Stimulated activated CD8-positive, alpha-beta memory T cell treated with anti-CD3 and anti-CD28 coated beads, Interleukin-15, amount 100 ng/mL, for 1 hour (primary cell): ENCODE data around the gene APAF1.

Experiments used
- DNase-seq: peaks from one replicate; pipeline ENCODE4 v3.0.0-alpha.2; 2020; ENCODE audit warnings: low read depth

The APAF1 gene

DNA sequence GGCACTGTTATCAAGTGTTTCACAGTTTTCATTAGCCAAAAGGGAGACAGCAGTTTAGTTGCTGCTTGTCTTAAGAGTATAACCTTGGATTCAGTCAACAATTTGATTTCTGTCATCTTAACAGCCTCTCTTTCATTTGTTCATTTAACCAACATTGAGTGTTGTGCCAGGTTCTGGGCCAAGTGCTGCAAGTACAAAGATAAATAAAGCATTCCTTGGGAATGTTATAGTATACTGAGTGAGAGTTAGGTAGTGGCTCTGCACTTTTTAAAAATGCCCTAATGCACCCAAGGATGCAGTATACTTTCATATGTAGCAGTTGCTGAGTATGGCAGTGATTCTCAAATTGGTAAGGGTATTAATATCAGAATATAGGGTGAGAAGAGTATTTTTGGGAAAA, 15.4 kb downstream of the APAF1 start:
- DNase-seq, result no peak

DNA sequence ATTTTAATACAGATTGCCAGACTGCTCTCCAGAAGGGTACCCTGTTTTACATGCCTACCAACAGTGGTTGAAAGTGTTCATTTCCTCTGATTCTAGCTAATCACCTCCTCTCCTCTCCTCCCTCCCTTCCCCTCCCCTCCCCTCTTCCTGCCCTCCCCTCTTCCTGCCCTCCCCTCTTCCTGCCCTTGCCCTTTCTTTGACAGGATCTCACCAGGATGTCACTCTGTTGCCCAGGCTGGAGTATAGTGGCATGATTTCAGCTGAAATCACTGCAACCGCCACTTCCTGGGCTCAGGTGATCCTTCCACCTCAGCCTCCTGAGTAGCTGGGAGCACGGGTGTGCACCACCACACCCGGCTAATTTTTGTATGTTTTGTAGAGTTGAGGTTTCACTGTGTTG, 24.7 kb downstream of the APAF1 start:
- DNase-seq, result no peak

DNA sequence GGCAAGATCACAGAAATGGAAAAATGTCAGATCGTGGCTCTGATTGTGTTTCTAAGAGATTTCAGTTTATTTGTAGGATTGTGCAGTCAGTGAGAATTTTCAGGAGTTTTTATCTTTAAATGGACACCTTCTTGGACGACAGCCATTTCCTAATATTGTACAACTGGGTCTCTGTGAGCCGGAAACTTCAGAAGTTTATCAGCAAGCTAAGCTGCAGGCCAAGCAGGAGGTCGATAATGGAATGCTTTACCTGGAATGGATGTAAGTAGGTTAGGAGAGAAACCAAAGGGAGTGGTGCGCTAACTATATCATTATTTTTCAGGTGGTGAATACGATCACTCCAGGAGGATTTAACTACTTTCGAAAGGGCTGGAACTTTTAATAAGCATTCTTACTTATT, 26.4 kb downstream of the APAF1 start:
- DNase-seq, result no peak

DNA sequence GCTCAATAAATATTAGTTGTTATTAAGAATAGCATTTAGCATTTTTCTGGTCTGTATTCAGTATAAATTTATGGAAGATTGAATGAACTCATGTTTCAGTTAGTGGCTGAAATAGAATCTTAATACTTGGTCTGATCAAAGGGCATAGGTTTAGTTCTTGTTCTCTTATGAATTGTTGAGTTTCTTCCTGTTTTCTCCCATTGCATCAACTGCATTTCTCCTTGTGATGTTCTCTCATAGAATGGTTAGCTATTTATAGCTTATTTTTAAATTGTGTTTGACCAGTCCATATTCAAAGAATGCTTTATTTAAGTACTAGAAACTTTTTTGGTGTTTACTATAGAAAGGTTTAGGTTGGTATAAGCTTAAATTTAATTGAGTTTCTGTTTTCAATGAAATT, 29.8 kb downstream of the APAF1 start:
- no peak for DNase-seq

DNA sequence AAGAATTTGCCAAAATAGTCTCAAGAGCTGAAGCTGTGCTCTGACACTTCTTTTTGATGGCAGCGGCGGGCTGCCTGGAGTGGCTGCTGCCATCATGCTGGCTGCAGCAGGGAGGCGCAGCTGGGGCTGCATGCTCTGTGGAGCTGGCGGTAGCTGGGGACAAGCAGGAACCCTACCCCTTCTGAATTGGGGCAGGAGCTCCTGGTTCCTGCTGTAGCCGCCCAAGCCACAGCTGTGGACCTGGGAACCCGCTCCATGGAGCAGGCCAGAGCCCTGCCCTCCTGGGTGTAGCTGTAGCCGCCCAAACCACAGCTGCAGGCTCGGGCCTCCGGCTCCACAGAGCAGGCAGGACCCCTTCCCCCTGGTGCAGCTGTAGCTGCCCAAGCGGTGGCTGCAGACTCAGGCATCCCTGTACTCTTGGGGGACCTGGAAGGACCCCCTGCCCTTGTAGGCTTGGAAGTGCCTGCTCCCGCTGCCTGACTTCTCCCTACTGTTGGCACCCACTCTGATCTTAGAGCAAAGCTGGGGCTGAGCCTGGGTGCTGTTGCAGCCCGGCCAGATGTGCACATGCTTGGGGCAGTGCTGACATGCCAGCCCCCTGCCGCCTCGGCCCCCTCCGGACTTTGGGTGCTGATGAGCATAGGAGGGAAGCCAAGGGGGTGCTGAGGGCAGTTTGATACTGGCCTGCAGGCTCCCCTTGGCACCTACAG, 33.3 kb downstream of the APAF1 start:
- no peak for DNase-seq

DNA sequence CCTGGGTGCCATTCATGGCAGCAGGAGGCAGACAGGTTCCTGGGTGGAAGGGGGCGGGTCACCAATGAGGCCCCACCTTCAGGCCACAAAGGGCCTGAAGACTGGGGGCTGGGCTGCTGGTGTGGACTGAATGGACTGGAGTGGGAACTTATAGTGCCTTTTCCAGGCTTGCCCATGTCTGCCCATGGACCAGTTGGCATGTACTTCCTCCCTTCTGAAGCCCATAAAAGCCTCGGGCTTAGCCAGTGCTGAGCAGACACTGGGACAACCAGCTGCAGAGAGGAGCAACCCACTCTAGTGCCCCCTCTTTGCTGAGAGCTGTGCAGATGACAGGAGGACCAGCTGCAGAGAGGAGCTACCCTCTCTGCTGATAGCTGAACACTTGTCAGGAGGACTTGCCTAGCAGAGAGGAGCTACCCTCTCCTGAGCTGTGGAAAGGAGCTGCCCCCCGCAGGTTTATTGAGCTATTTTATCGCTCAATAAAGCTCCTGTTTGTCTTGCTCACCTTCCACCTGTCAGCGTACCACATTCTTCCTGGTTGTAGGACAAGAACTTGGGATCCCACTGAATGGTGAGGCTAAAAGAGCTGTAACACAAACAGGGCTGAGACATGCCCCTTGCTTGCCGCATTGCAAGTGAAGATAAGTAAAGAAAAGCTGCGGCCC, 34.0 kb downstream of the APAF1 start:
- no peak for DNase-seq

DNA sequence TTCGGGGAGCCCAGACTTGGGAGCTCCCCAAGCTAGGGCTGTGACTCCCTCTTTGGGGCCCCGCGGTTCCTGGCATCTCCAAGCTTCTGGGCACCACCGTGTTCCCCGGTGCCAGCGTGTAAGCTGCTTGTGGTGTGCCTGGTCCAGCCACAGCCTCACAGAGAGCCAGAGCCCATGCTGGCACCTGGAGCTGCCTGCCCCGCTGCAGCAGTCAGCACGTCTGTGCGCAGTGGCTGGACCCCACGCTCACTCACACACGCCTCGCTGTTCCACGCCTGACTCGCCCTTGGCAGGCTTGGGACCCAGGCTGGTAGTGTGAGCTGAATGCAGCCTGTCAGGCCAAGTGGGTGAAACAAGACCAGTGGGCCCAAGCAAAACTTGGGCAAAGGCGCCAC, 34.5 kb downstream of the APAF1 start:
- DNase-seq, result no peak

DNA sequence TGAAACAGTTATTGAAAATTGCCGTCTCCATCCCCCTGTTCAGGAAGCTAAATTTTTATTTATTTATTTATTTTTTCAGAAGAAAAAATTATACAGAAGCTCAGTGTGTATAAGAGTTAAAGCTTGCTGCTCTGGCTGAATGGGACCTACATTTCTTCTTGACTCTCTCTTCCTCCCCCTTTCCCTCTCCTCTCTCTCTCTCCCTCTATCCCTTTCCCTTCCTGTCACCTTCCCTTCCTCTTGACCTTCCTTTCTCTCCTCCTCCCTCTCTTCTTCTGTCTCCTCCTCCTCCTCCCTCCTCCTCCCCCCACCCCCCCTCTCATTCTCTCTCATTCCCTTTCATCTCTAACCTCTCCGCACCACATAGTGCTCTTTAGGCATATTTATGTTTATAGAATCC, 39.1 kb downstream of the APAF1 start:
- no peak for DNase-seq

DNA sequence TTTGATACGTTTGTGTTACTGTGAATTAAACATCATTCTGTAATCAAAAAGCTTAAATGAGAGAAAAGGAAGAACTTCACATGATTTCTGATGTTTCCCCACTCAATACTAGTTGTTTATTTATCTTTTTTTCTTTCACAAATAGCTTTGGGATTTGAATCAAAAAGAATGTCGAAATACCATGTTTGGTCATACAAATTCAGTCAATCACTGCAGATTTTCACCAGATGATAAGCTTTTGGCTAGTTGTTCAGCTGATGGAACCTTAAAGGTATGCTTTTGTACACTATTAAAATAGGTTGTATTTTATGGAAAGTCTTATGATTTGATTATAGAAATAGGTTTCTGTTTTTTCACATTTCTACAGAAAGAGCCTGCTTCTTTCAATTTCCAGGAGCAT, 41.5 kb downstream of the APAF1 start:
- DNase-seq, result no peak

DNA sequence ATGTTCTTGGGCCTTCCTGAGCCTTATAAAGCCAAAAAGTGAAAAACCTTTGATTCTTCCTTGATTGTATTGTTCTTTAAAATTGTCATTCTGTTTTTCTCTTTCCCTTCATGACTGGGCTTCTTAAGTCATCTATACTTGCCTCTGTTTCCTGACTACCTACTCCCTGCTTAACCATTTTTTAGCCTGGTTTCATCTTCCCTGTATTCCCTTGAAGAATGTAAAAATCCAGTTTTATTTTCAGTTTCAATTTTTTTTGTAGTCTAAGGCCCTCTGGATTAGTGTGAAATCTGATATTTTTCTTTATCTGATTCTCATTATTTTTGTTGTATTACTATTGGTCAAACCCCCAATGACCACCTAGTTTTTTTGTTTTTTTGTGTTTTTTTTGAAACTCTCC, 46.3 kb downstream of the APAF1 start:
- no peak for DNase-seq

DNA sequence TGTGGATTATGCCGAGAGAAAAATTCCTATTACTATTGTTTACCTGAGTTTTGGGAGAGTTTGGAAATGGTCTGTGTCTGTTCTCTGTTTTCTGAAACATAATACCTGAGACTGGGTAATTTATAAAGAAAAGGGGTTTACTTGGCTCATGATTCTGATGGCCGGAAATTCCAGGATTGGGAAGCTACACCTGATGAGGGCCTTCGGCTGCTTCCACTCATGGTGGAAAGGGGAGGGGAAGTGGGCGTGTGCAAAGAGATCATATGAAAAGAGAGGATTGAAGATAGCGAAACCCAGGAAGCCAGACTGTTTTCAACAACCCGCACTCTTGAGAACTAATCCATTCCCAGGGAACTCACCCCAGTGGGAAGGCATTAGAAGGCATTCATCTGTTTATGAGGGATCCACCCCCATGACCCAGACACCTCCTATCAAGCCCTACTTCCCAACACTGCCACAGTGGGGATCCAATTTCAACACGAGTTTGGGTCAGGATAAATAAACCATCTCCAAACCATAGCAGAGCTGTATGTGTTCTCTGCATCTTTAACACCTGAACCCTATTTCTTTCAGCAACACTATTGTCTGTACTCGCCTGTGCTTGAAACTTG, 51.1 kb downstream of the APAF1 start:
- no peak for DNase-seq

DNA sequence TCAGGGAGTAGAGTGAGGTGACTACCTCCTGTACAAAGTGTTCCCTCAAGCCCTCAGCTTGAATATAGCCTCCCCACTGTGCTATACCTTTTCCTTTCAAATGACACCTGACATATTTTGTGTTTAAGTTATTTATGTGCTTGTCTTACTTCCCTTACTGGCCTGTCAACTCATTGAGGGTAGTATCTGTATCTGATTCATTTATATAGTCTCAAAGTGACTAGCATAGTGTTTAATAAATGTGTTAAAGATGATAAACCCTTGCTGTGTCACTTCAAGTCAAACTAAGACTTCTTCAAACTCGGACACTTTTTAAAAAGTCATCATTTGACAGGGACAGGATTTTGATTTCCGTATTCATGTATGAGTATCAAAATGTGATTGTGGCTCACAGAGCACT, 52.1 kb downstream of the APAF1 start:
- DNase-seq, result no peak

DNA sequence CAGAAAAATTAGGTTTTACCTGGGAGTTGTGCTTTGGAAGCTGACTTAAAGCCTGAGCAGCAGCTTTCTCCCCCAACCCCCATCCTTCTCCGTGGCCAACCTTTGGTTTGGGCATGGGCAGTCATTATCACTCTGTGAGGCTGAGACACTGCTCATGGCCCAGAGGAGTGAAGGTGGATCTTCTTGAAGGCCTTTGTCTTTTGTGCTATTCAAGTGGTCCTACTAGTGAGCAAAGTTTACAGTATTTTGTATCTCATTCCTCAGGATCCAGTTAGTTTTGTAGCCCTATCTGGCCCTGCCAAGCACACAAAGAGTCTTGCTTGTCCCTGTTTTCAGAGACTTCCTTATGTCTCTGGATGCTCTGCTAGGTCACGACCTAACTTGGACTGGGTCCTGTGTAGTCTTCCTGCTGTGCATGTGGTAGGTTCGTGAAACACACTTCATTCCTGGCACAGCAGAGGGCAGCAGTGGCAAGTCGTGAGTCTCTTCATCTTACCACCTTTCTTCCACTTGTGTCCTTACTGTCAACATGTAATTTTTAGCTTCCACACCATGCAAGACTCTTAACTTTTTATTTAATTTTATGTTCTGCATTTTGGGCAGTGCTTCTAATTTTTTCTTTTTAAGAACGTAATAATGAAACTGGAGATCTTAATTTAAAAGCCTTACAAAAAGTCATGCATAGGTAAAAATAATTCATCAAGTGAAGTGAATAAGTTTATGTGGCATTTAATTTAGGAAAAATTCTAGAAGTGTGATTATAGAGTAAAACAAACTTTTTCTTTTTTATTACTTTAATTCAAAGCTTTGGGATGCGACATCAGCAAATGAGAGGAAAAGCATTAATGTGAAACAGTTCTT, 53.7 kb downstream of the APAF1 start:
- no peak for DNase-seq

DNA sequence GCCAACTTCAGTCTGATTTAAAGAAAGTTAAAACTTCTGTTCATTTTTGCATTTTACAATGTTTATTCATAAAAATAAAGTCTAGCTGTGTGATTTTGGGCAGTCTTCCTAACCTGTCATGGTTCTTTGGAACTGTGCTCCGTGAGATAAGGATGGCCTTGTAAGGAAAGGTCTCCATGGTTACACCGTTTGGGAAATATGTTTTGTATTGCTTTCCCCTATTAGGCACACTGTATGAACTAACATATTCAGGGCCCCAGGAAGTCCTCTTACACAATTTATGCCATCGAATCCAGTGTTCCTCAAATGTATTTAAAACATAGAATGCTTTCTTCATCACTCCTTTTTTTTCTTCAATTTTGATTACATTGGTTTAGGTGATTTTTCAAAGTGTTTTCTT, 54.5 kb downstream of the APAF1 start:
- DNase-seq, result no peak

DNA sequence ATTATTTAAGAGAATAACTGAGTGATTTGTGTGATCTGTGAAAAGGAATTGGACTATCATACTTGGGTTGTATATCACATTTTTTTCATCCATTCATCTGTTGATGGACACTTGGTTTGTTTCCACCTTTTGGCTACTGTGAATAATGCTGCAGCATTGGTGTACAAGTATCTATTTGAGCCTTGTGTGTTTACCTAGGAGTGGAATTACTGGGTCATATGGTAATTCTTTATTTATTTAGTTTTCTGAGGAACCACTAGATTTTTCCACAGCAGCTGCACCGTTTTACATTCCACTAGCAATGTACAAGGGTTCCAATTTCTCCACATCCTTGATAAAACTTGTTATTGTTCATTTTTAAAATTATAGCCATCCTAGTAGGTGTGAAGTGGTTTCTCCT, 56.1 kb downstream of the APAF1 start:
- no peak for DNase-seq

DNA sequence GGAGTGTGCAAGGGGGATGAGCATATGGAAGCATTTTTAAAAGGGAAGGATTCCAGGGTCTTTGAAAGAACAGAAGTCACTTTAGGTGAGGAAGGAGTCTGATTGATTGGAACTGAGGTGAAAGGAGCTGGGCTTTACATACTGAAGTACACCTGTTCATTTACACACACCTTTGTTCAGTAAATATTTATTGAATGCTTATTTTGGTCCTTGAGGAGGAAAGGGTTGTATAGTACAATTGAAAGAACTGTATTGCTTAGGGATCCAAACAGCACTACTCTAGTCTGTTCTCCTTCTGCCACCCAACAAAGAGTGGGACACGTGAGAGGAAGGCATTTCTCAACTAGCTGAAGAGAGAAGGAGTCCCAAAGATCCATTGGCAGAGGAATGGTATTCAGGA, 63.9 kb downstream of the APAF1 start:
- no peak for DNase-seq

DNA sequence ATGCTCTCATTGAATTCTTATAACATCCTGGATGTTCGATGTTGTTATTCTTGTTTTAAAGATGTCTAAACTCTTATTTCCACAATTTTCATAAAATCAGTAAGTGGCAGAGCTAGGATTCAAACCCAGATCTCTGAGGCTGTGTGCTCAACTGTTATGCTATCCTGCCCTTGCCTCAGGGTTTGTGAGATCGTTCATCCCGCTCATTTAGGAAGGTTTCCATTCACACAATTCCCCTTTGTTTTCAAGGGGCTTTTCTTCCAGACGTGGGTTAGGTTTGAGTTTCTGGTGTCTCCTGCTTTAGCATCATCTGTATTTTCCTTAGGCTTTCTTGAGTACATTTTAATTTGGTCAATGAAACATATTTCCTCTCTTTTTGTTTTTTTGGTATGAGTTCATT, 69.3 kb downstream of the APAF1 start:
- no peak for DNase-seq

DNA sequence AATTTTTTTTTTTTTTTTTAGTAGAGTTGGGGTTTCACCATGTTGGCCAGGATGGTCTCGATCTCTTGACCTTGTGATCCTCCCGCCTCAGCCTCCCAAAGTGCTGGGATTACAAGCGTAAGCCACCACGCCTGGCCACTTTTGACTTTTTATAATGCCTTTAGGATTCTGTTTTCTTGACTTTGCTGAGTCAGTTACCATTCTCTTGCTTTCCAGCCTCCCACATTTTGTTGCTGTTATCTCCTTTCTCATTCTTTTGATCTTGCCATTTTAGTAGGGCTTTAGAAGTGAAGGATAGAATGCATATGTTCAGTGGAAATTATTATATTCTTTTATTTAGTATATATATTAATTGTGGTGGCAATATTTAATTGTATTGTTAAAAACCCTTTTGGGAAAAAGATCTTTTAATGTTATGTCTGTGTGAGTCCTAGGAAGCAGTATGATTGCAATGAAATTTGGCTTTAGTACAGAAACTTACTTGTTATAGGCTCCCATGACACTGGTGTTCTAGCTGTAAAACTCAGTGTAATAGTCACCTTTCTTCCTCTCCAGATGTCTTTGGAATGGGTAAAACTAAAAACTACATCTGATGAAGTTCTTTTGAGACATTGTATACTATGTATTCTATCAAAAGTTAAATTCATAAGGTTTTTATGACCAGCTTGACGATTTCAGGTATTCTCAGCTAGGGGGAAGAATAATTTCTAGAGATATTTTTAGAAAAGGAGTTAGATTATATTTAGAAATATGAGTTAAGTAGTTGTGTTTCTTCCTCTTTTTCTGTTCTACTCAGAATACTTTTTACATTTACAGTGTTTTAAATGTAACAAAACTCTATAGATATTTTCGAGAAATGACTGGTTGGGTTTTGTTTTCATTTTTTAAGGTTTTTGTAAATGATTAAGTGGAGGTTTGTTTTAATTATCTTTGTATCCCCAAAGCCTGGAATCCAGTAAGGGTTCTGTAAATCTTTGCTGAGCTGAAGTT, 74.7 kb downstream of the APAF1 start:
- DNase-seq, result no peak

DNA sequence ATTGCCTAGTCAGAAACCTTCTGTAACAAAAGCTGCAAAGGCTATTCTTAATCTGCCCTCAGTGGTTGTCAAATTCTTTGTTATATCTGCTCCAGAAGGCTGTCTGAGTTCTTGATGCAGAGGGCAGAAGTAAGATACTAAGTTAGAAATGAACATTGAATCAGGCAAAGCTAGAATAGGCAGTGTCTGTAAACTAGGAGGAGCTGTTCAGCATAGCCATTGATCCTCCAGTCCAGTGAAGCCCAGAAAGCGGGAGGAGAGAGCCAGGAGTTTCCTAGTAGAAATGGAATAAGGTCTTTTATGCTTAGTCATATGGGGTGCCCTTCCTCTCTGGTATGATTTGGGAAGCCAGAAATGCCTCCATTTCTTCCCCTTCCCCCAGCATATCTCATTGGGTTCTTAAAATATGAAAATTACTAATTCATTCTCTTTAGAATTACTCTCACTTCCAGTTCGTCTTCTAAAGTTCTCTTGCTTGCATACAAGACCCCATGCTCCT, 76.2 kb downstream of the APAF1 start:
- DNase-seq, result no peak

DNA sequence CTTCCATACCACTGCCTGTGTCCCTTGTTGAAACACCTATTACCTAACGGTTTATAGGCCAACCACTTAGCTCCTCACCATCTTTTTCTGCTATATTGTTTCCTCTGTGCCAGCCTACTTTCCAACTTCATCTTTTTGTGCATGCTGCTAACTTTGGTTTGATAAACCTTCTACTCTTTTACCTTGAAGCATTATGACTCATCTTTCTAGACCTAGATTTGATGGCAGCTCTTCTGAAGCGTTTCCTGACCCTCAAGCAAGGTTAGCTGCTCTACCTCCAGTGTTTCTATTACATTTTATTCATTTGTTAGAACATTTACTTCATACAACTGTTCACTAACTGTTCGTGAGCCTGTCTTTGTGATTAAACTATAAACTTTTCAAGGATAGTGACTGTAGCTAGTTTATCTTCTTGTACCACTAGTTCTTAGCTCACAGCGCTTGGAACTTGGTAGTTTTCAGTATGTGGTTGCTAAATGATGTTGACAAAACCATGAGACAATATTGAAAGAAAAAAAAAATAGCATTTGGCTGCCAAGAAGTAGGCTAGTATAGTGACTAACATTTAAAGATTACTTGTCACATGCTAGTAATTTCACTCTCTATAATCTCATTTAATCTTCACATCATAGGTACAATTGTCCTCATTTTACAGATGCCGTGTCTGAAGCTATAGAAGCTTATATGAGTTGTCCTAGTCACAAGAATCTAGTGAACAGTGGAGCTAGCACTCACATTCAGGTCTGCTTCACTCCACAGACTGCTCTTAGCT, 79.5 kb downstream of the APAF1 start:
- DNase-seq, result no peak
